HK-2 (cell line): ENCODE measurements around the gene SLC14A1.
"Not testable (repeated sequence)": the region's sequence is repeated elsewhere in the genome, so short reads cannot be mapped to it uniquely, and the experiment has no call there.

Experiments used
- DNase-seq: peaks from one replicate; pipeline ENCODE4 v3.0.0-alpha.2; 2018; ENCODE audit not compliant: unreplicated experiment

Gene SLC14A1

DNA sequence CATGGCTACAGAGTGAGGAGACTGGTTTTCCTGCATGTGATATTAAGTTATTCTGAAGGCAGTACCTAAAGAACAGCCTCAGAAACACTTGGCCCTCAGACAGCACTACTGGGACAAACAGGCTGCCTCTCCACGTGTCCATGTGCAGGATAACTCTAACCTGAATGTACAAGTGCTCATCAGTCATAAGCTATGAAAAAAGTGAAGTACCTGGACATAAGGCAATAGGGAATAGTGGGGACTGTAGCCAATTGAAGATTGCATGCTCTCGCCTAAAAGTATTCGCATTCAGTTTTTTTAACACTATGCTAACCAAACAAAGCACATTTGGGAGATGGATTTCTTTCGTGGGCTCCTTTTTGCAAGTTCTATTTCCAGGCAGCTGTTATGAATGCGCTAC is 33.0 kb downstream of the SLC14A1 start:
- no peak for DNase-seq

DNA sequence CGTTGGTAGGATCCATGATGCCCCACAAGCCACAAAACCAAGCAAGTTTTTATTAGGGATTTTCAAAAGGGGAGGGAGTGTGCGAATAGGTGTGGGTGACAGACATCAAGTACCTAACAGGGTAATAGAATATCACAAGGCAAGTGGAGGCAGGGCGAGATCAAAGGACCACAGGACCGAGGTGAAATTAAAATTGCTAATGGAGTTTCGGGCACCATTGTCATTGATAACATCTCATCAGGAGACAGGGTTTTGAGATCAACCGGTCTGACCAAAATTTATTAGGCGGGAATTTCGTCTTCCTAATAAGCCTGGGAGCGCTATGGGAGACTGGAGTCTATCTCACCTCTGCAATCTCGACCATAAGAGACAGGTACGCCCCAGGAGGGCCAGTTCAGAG is 33.7 kb downstream of the SLC14A1 start:
- DNase-seq = not testable (repeated sequence)

DNA sequence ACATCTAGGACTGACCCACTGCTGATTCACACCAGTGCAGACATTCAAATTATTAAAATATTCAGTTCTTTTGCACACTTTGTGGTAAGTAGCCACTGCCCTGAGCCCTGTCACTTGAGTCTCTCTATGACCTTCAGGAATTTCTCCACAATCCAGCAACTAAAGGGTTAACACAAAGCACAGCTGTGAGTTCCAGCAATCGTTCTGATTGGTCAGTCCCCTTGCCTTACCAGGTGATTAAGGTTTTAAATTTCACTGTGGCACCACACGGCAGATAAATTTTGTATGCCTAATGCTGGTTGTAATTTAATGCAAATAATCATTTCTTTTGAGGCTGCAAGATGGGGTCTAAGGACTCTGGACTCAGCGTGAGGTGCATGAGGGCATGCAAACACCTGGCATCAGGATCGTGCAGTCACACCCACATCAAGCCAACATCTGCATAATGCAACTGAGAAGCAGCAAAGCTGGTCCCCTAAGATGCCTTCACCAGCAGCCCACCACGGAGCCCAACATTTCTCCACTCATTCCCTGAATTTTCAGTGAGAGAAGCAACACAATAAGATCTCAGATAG is 36.6 kb downstream of the SLC14A1 start:
- no peak for DNase-seq

DNA sequence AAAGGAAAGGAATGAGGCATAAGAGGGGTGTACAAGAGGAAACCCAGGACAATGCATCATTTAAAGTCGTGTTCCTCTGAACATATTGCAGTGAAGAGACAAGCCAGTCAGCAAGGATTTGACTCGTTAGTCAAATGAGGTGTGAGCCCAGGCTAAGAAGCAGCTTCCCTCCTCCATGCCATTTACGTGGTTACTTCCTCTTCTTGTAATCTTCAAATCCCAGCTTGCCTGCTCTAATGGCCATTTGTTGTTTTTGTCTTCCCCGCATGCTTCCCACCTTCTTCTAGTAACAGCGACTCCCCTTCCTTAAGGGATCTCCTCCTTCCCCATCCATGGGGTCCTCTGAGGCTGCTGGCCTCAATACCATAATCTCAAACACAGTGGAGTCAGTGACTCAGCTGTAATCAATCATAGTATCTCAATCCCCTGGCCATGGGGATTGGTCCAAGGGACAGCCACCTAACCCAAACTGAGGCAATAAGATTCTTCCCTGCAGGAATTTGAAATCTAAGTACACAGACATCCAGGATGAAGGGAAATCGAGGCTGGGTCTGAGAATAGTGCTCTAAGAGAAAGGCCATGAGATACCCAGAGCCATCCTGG is 37.6 kb downstream of the SLC14A1 start:
- no peak for DNase-seq

DNA sequence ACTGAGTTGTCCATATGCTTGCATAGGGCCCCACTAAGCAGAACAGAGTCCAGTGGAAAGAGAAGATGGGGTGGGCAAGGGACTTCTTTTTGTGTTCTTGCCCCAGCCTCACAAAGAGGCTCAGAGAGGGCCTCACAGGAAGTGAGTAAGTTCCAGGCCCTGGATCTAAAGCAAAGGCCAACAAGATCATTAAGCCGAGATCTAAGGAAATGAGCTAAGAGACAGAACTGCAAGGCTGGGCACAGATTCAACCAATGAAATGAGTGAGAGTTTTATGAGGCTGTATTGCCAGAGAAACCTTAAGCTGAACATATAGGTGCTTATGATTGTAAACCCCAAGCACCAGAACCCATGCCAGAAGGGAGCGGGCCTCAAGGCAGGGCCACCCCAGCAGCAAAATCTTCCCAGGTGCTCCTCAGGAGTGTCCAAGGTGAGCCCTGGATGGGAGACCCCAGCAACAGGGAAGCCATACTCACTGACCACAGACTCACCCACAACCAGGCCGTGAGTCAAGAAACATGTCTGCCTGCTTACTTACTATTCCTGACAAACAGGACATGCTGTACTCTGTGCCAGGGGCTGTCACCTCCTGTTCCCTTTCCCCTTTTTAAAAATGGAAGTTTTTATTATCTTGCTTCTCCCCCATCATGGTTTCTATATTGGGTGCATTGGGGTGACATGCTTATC is 40.2 kb downstream of the SLC14A1 start:
- no peak for DNase-seq

DNA sequence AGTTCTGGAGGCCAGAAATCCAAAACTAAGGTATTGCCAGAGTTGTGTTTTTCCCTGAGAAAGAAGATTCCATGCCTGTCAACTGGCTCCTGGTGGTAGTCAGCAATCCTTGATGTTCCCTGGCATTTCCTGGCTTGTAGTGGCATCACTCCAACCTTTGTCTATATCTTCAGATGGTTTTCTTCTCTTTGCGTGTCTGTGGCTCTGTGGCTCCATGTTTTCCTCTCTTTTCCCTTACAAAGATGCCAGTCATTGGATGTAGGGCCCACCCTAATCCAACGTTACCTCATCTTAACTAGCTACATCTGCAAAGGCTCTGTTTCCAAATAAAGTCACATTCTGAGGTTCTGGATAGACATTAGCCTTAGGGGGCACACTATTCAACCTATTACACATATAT is 41.8 kb downstream of the SLC14A1 start:
- DNase-seq = no peak

DNA sequence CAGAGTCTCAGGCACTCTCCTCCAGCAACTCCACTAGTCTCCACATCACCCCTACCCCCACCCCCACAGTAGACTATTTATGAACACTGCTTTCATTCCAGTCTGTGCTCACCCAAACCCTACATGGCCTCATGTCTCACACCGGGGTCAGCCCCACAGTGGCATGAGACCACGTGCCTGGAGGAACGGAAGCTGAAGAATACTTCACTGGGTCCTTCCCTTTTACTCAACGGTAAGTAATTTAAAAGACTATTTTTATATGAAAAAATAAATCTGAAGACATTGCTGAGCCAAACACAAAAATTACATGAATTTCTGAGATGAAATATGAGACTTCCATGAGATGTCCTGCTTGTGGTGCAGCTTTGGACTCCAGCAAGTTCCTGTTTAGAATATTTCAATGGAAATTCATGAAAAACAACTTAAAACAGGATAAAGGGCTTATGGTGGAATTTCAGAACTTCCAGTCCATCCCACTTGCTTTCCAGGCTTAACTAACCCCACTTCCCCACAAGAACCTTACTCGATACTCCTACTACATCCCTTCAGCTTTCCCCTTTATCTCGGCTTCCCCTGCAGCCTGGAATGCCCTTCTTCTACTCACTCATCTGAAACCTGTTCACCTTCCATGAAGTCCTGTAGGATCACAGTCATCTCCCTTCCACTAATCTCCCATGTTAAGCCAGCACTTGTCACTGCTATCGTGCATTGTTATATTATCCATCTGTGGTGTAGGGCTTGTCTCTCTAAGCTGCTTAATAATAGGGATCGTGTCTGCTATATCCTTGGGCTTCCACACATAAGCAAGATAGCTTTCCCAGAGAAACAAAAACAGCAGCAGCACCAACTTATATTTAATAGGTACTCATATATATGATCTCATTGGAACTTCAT is 47.9 kb downstream of the SLC14A1 start:
- no peak for DNase-seq

DNA sequence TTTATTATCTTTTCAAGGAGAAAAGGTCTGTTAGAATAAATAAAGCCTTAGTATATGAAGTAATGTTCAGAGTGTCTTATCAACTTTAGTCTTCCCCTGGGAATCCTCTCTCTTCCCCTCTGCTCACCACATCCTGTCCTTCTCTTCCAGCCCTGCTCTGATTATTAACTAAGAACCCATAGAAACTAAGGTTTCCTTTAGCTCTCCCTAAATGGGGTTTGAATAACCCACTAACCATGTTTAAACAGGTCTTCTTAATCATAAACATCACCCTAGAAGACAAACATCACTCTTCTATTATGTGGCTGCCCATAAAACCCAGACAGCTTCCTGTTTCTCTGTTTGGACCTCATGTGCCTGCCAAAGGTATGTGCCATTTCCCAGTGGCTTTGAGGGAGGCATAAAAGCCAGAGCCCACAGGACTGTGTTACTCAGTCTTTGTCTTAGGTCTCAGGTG is 50.1 kb downstream of the SLC14A1 start:
- DNase-seq = no peak

DNA sequence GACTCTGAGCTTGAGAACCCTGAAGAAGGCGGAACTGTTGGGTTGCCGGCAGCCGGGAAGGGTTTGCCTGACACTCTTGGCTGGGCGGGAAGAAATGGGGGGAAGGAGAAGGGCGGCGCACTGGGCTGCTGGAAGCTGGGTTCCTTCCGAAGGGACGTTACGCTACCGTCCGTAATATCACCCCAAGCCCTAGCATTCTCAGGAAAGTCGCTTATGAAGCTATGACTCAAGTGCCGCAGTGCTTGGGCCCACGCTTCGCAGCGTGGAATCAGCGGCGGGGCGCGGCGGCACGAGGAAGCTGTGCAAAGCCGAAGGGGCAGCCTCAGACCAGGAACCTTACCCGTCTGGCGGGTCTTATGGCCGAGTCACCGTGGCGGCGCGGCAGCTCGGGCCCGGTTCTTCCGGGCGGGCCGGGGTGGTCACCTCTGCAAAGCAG is 51.3 kb downstream of the SLC14A1 start:
- no peak for DNase-seq

DNA sequence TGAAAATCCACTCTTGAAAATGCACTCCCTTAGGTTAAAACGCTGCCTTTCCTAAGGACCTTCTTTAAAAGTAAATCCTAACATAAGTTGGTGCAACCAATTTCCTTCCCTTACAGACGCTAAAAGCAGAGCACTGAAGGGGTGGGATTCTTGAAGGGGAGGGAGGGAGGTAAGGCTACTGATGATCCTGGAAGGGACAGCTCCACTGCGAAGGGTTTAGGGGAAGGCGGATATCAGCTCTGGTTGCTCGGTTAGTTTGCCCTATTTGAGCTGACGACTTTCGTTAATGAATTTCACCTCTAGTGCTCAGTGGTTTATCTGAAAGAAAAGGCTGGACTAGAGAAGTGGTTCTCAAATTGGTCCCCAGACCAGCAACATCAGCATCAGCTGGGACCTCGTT is 51.8 kb downstream of the SLC14A1 start:
- no peak for DNase-seq

DNA sequence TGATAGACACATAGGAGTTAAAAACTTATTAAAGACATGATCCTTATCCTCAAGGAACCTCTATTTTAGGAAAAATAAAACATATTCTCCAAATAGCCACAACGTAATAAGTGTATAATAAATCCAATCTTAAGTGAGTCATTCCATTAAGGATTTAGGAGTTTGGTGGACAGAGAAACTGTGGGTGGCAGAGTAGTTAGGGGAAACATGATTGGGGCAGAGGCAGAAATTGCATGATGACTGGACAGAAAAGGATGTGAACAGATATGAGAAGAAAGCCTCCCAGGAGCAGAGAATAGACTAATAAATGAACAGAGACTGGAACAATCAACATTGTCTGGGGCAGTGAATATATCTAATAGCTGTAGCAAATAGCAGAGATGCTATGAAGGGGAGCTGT is 53.4 kb downstream of the SLC14A1 start:
- no peak for DNase-seq

DNA sequence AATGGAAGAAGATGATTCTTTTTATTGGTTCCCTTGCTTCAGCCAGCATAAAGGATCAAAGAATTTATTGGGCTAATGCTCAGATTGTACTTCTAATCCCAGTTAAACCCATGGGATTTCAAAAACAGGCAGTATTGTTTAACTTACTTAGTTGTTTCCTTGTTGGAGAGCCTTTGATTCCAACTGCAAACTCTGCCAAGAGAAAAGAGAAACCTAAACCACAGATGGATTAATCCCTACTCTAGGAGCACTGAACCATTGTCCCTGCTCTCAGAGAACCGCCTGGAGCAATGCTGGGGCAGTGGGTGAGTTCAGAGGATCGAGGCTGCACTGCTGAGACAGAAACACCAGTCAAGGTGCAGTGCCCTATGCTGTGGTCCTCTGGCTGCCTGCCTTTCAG is 56.6 kb downstream of the SLC14A1 start:
- no peak for DNase-seq

DNA sequence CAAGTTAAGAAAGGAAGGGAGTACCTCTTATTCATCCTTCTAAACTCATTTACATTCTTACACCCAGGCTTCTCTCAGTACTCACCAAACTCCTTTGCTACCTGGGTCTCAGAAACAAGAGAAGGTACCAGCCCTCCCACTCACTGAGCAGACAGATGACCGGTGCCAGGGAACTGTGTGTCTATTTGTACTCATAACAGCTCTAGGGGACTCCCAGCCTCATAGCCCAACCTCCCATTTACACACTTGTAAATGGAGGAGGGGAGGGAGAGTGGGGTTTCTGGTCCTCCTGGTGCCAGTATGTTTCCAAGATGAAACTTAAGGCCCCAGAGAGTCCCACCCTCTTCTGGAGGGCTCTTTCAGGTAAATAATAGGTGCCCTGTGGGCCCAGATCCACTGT is 58.7 kb downstream of the SLC14A1 start:
- DNase-seq = no peak

DNA sequence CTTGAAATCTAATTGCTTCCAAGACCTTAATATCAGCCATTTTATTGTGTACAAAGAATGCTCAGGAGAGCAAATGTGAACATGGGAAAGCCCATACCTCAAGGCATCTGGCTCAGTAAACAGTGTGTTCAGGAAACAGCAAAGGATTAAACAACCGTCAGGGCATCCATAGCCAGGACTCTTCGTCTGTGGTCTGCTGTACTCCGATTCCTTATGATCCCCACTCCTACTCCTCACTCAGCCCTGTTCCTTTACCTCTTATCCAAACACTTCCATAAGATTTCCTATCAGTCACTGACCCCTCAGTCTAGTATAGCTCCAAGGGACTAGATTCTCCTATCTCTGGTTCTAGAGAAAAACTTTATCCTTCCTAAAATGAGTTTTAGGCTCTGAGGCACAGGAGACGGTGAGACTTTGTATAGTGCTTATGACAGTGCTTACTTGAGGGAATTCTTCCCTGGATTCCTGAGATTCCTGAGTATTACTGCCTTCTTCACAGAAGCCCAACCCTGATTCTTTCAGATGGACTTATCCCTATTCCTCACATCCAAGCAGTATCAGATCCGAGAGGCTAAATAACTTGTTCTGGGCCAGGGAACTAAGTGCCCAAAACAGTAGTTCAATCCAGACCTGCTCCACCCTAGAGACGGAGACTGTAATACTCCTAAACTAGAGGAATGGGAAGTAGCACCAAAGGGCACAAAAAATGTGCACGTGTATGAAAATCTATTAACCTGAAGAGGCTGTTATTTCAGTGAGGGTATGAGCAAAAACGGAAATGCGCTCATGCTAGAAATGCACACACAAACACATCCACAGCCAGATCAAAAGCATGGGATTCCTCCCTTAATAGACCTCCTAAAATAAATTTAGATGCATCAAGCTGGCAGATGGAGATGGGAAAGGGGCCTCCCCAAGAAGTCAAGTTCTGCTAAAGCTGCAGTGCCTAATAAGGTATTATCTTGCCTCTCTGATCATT is 59.4 kb downstream of the SLC14A1 start:
- no peak for DNase-seq

DNA sequence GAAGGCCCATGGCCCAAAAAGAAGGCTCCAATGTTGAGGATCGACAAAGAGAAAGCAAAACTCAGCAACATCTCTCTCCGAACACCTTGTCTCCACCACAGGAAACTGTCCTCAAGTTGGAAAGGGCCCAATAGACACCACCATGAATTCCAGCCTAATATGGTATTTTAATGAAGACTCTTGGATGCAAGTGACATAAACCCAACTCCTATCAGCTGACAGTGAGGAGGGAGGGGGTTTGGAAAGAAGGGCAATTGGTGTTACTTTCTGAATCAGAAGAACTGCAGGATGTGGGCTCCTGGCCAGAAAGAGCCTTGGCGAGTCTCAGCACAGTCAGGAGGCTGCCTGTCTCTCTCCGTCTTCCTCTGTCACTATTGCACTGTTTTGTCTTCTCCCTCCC is 61.2 kb downstream of the SLC14A1 start:
- no peak for DNase-seq

DNA sequence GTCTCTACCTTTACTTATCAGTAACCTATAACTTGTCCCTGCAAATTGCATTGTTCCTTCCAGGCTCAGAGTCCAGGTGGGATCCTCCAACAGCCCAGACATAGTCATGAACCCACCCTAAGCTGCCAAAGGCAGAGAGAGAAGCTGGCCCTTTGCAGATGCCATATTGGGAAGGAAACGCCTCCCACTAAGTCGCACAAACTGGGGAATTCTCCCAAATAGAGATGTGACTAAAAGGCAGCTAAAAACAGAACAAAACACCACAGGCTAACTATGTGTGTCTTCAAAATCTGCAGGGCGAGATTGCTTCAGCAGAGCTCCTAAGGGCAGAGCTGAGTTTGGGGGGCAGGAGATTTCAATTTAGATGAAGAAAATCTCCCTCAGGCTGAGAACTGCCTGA is 63.0 kb downstream of the SLC14A1 start:
- no peak for DNase-seq

DNA sequence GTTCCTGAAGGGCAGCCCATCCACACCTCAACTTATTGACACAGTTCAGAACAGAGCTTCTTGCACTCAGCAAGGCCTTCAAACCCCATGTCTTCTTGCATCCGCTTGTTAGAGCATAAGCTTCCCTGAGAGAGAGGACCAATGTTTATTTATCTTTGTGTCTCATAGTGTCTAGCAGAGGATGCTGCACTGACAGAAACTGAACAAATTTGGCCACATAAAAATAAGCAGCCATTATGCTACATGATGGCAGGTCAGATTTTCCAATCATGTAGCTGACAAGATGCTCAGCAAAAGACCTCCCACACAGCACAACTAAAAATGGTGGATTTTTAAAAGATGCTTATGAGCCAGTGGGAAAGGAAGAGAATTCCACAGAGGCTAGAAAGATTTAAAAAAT is 63.4 kb downstream of the SLC14A1 start:
- DNase-seq = no peak

DNA sequence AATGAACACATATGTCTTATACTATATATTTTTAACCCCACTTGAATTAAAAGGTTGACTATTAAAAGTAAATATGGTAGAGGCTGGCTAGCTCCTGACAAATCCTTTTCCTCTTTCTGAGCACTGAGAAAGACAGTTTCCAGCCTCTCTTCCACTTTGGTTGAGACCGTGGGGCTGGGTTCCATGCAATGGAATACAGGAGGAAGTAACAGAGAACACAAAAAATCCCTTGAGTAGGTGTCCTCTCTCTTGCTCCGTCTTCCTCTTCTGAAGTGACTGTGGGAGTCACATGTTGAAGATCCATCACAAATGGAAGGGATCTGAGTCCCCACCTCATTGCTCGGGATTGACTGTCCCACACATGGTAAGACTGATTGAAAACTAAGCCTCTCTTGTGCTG is 64.9 kb downstream of the SLC14A1 start:
- no peak for DNase-seq

DNA sequence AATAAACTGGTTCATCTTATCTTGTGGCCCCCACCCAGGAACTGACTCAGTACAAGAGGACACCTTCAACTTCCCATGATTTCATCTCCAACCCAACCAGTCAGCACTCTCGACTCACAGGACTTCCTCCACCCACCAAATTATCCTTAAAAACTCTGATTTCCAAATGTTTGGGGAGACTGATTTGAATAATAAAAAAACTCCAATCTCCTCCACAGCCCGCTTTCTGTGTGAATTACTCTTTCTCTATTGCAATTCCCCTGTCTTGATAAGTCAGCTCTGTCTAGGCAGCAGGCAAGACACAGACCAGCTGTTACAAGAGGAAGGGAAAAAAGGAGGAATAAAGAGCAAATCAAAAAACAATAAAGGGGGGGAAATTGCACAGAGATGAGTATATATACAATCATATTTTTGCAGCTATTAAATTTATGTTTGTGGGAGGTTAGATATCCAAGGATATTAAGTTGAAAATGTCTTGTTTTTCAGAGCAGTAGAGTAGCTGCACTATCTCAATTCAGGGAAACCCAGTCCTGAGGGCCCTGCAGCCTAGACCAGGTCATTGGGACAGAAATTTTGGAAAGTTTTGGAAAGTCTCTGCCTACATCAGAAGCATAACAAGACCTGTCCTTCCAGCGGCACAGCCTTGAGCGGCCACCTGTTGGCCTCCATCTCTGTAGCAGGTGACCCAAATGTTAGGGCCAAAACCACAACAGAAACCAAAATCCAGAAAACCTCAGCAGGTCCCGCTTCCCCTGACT is 68.7 kb downstream of the SLC14A1 start:
- no peak for DNase-seq

DNA sequence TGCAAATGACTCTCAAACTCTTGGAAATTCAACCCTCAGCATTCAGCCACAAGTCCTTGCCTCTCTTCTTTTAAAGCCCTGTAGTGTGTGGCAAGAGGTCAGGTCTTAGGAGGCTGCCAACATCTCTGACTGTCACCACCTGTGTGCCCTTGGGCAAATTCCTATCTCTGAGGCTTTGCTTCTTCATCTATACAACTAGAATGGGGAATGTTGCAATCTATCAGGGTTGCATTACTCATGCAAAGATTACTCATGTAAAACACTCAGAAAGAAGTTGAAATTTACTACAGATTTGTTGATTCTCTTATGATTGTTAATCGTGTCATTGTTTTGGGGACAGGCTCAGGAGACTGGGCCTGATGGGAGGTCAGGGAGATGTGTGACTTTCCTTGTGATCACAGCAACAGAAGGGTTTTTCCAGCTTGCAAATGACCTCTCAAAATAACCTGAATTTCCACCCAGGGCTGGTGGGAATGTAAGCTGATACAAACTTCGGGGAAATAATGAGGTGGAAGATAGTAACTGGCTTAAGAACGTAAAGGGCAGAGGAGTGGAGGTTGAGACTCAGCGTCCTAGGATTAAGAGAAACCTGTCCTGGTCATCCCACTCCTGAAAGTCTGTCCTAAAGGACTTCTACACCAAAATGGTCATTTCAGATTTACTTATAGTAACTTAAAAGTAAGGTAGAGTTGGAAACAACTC is 69.4 kb downstream of the SLC14A1 start:
- no peak for DNase-seq
